OCI-LY1 (cell line): ENCODE data around the gene ITPA.

ENCODE experiments used
- H2AFZ ChIP-seq: fragments of 200-600 bp; sonication (generic), shearing (Covaris generic); 2 replicates; pipeline ENCODE4 v1.6.0; 2014; ENCODE audit warnings: antibody characterized with exemption, mild to moderate bottlenecking, low read length
- H3F3A ChIP-seq: fragments of 200-600 bp; sonication (generic), shearing (Covaris generic); 2 replicates; pipeline ENCODE4 v1.6.0; 2014; ENCODE audit warnings: mild to moderate bottlenecking, antibody characterized with exemption, low read length, moderate library complexity; ENCODE audit not compliant: insufficient read depth
- H3K27ac ChIP-seq: fragments of 200-600 bp; sonication (generic); 2 replicates; pipeline ENCODE4 v1.5.1; 2014; ENCODE audit warnings: low read length, mixed run types, mild to moderate bottlenecking, low read depth; ENCODE audit not compliant: poor library complexity, severe bottlenecking
- H3K27me3 ChIP-seq: fragments of 200-600 bp; sonication (generic); 2 replicates; pipeline ENCODE4 v1.6.0; 2014; ENCODE audit warnings: antibody characterized with exemption, mild to moderate bottlenecking, low read length, moderate library complexity; ENCODE audit not compliant: insufficient read depth
- H3K36me3 ChIP-seq: fragments of 200-600 bp; sonication (generic); 2 replicates; pipeline ENCODE4 v1.6.1; 2014; ENCODE audit warnings: mild to moderate bottlenecking, antibody characterized with exemption, low read length, moderate library complexity, mixed read lengths; ENCODE audit not compliant: insufficient read depth
- H3K4me1 ChIP-seq: fragments of 200-600 bp; sonication (generic); 2 replicates; pipeline ENCODE4 v1.5.1; 2014; ENCODE audit warnings: mild to moderate bottlenecking, low read length, moderate library complexity; ENCODE audit not compliant: insufficient read depth, severe bottlenecking
- H3K4me2 ChIP-seq: fragments of 200-600 bp; sonication (generic), shearing (Covaris generic); 2 replicates; pipeline ENCODE4 v1.6.1; 2014; ENCODE audit warnings: low read length
- H3K4me3 ChIP-seq: fragments of 200-600 bp; sonication (generic); 2 replicates; pipeline ENCODE4 v1.5.1; 2014; ENCODE audit warnings: low read length, low read depth, mild to moderate bottlenecking, mixed read lengths; ENCODE audit not compliant: poor library complexity, severe bottlenecking
- H3K79me2 ChIP-seq: fragments of 200-600 bp; shearing (Covaris generic); 2 replicates; pipeline ENCODE4 v1.6.1; 2016; ENCODE audit warnings: mixed run types, low read length, mixed read lengths; ENCODE audit not compliant: insufficient read depth
- H3K9ac ChIP-seq: fragments of 200-600 bp; sonication (generic), shearing (Covaris generic); 2 replicates; pipeline ENCODE4 v1.6.1; 2014; ENCODE audit warnings: mild to moderate bottlenecking, low read length, mixed read lengths
- H3K9me2 ChIP-seq: fragments of 200-600 bp; sonication (generic), shearing (Covaris generic); 2 replicates; pipeline ENCODE4 v1.6.1; 2014; ENCODE audit warnings: low read depth, mild to moderate bottlenecking, low read length, mixed read lengths
- H3K9me3 ChIP-seq: fragments of 200-600 bp; shearing (Covaris generic); 2 replicates; pipeline ENCODE4 v1.6.1; 2014; ENCODE audit warnings: low read length, mixed read lengths
- H4K20me1 ChIP-seq: fragments of 200-600 bp; sonication (generic), shearing (Covaris generic); 2 replicates; pipeline ENCODE4 v1.6.0; 2016; ENCODE audit warnings: mild to moderate bottlenecking, low read length; ENCODE audit not compliant: insufficient read depth
- CTCF ChIP-seq: fragments of 200-600 bp; sonication (generic), shearing (Covaris generic); IDR thresholded peaks from 2 replicates; pipeline ENCODE4 v1.5.1; 2017; ENCODE audit warnings: mild to moderate bottlenecking, antibody characterized with exemption, low read length, moderate library complexity, mixed read lengths
- EZH2 ChIP-seq: fragments of 200-600 bp; sonication (generic), shearing (Covaris generic); IDR thresholded peaks from 2 replicates; pipeline ENCODE4 v1.8.0; 2017; ENCODE audit warnings: borderline replicate concordance, mixed run types, mild to moderate bottlenecking, antibody characterized with exemption, low read length, moderate library complexity, mixed read lengths

The ITPA gene

GRCh38 chr20:3208786-3209256, 477 bp upstream of the ITPA start:
- Histone ChIP-seq H3K4me3 (peak overlapping the region; percentile 77), H3K36me3 (peaks cover 14% of the 10 kb centered on the region), H3K27me3 (no peaks in the 10 kb centered on the region), H4K20me1 (no peaks in the 10 kb centered on the region), H2AFZ (no peak overlapping the region; the same call in 1 of the 2 replicates), H3K9me2 (no peaks in the 10 kb centered on the region), H3F3A (no peaks in the 10 kb centered on the region), H3K4me1 (peaks cover 21% of the 10 kb centered on the region), H3K4me2 (peak overlapping the region; percentile 97), H3K27ac (peak overlapping the region; percentile 63), H3K79me2 (peaks cover 11% of the 10 kb centered on the region; the same call in 1 of the 2 replicates), H3K9ac (peak overlapping the region; percentile 87), H3K9me3 (no peaks in the 10 kb centered on the region)
- TF ChIP-seq EZH2 (no peak), CTCF (no peak)

GRCh38 chr20:3209946-3210317, 634 bp downstream of the ITPA start:
- Histone ChIP-seq H4K20me1 (no peaks in the 10 kb centered on the region), H3K79me2 (peaks cover 10% of the 10 kb centered on the region; the same call in 1 of the 2 replicates), H3K27me3 (no peaks in the 10 kb centered on the region), H3K4me3 (peak overlapping the region; percentile 77), H3K4me1 (peaks cover 21% of the 10 kb centered on the region), H2AFZ (no peak overlapping the region), H3K9me3 (no peaks in the 10 kb centered on the region), H3F3A (no peaks in the 10 kb centered on the region), H3K27ac (peak overlapping the region; percentile 63), H3K9ac (peak overlapping the region; percentile 87), H3K9me2 (no peaks in the 10 kb centered on the region), H3K4me2 (peak overlapping the region; percentile 97), H3K36me3 (peaks cover 20% of the 10 kb centered on the region)
- no peak for TF ChIP-seq CTCF
- TF ChIP-seq EZH2 = no peak

GRCh38 chr20:3210346-3210745, 1.0 kb downstream of the ITPA start:
- H3K9me2 ChIP-seq = no peaks in the 10 kb centered on the region
- TF ChIP-seq EZH2 (no peak), CTCF (no peak)

More at GRCh38 chr20:3210346-3210745, 1.0 kb downstream of the ITPA start:
- peaks cover 24% of the 10 kb centered on the region for H3K36me3 ChIP-seq
- H3K27me3 ChIP-seq = no peaks in the 10 kb centered on the region
- peak overlapping the region; percentile 97 for H3K4me2 ChIP-seq
- no peaks in the 10 kb centered on the region for H4K20me1 ChIP-seq
- peak overlapping the region; percentile 77 for H3K4me3 ChIP-seq
- H2AFZ ChIP-seq = no peak overlapping the region
- peaks cover 10% of the 10 kb centered on the region; the same call in 1 of the 2 replicates for H3K79me2 ChIP-seq
- H3K9ac ChIP-seq = peak overlapping the region; percentile 87
- H3K4me1 ChIP-seq = peaks cover 21% of the 10 kb centered on the region
- H3F3A ChIP-seq = no peaks in the 10 kb centered on the region
- H3K9me3 ChIP-seq = no peaks in the 10 kb centered on the region
- no peak overlapping the region for H3K27ac ChIP-seq
